ENCODE results near the gene TTC31.

DNA sequence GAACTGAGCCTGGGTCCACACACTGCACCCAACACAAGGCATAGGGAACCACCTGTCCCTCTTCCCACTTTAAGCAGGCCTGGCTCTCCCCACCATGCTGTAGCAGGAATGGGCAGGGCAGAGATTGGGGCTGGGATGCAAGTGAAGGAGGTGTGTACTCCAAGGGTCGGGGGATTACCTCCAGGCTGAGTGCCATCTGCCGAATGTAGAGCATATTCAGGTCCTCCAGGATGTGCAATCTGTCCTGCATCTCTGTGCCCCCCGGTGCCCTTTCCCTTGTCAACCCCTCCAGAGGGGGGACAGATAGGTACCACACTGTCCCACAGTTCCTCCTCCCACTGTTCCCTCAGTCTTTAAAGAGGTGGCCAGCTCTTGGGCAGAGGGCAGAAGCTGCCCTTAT lies 43.5 kb upstream of the TTC31 start:
- TF ChIP-seq POLR2A (IDR thresholded peaks at IDR 0.05; ENCODE audit: low read length) (no peak), GATA1 (IDR thresholded peaks at IDR 0.05; ENCODE audit: low read depth, low read length) (no peak)
